HFF-Myc (cell line): Measurements from ENCODE around the gene NELL1.

Experiments used
- DNase-seq: peaks from one replicate; pipeline ENCODE4 v3.0.0-alpha.2; 2011; ENCODE audit warnings: low read depth; ENCODE audit errors: extremely low read depth
- H3K4me3 ChIP-seq: replicated peaks from 2 replicates; pipeline ENCODE4 v1.5.1; 2011; ENCODE audit warnings: low read depth, mild to moderate bottlenecking, control low read depth, low read length
- CTCF ChIP-seq: IDR thresholded peaks from 2 replicates; pipeline ENCODE4 v1.5.1; 2012; ENCODE audit warnings: mild to moderate bottlenecking, low read depth, low read length, control low read depth; ENCODE audit errors: missing control alignments

The NELL1 gene

GRCh38 chr11:21174781-21175180 is 505.4 kb downstream of the NELL1 start:
- DNase-seq = no peak
- no peak for TF ChIP-seq CTCF

GRCh38 chr11:21177379-21177778 is 508.0 kb downstream of the NELL1 start:
- no peak for DNase-seq
- H3K4me3 ChIP-seq = no peak overlapping the region
- no peak for TF ChIP-seq CTCF

More at GRCh38 chr11:21174781-21175180, 505.4 kb downstream of the NELL1 start:
- no peak overlapping the region for H3K4me3 ChIP-seq

GRCh38 chr11:21179770-21180169 is 510.4 kb downstream of the NELL1 start:
- TF ChIP-seq CTCF = no peak
- no peak for DNase-seq
- no peak overlapping the region for H3K4me3 ChIP-seq

- no peak for DNase-seq
- TF ChIP-seq CTCF = no peak
- H3K4me3 ChIP-seq = no peak overlapping the region
These were observed 510.8 kb downstream of the NELL1 start for GRCh38 chr11:21180182-21180581.

- no peak for TF ChIP-seq CTCF
- H3K4me3 ChIP-seq = no peak overlapping the region
- DNase-seq = no peak
These were observed 516.6 kb downstream of the NELL1 start for GRCh38 chr11:21185959-21186358.

- H3K4me3 ChIP-seq = no peak overlapping the region
- TF ChIP-seq CTCF = no peak
- no peak for DNase-seq
These were observed 520.8 kb downstream of the NELL1 start for GRCh38 chr11:21190181-21190580.

GRCh38 chr11:21195995-21196394 is 526.6 kb downstream of the NELL1 start:
- no peak for DNase-seq
- no peak for TF ChIP-seq CTCF
- no peak overlapping the region for H3K4me3 ChIP-seq
